Activated naive CD8-positive, alpha-beta T cell treated with anti-CD3 and anti-CD28 coated beads for 36 hours (primary cell): ENCODE data around the gene ESYT1. TPM values are rescaled to one million over a fixed set of nuclear protein-coding genes. Genes with fewer than 3 reads are reported as not detected.

Experiments
- DNase-seq: peaks from one replicate; pipeline ENCODE4 v3.0.0; 2021
- H3K27ac Mint-ChIP-seq: one replicate; pipeline ENCODE4 v1.8.0; 2022; ENCODE audit warnings: mild to moderate bottlenecking, moderate library complexity, mixed read lengths
- H3K27me3 Mint-ChIP-seq: one replicate; pipeline ENCODE4 v1.8.0; 2022; ENCODE audit warnings: mild to moderate bottlenecking, mixed read lengths
- H3K36me3 Mint-ChIP-seq: one replicate; pipeline ENCODE4 v1.8.0; 2021; ENCODE audit warnings: mild to moderate bottlenecking, mixed read lengths
- H3K4me1 Mint-ChIP-seq: one replicate; pipeline ENCODE4 v1.8.0; 2021; ENCODE audit warnings: mixed read lengths
- H3K4me3 Mint-ChIP-seq: one replicate; pipeline ENCODE4 v1.8.0; 2022; ENCODE audit warnings: mild to moderate bottlenecking, moderate library complexity, mixed read lengths
- H3K9me3 Mint-ChIP-seq: one replicate; pipeline ENCODE4 v1.8.0; 2022; ENCODE audit warnings: mixed read lengths
- total RNA-seq, 2 experiments: library from RNA; stranded (reverse); gene quantifications; one replicate each; pipeline ENCODE4 v1.2.3, GENCODE V29; 2021

The ESYT1 gene
- 100 to 1,000 TPM; 153 to 155 TPM for total RNA-seq

- DNase-seq = peak; percentile 97
- peaks cover 53% of the 10 kb centered on the region for H3K4me1 Mint-ChIP-seq
- H3K4me3 Mint-ChIP-seq = peak within 1 kb of the TSS; percentile 95
- H3K9me3 Mint-ChIP-seq = peaks cover 5% of the 10 kb centered on the region
- no peaks in the 10 kb centered on the region for H3K27me3 Mint-ChIP-seq
- H3K36me3 Mint-ChIP-seq = peaks cover 37% of the 10 kb centered on the region
- peak within 1 kb of the TSS; percentile 97 for H3K27ac Mint-ChIP-seq
Measured at GRCh38 chr12:56127888-56128669, at the start of gene ESYT1. Gene ESYT1, plus strand, starts transcription at chr12:56128267. Its CDS starts 53 bp downstream, at chr12:56128320.

- Mint-ChIP-seq H3K27me3 (peaks cover 14% of the 10 kb centered on the region), H3K27ac (no peak overlapping the region), H3K9me3 (no peaks in the 10 kb centered on the region), H3K4me1 (peaks cover 10% of the 10 kb centered on the region), H3K4me3 (peak overlapping the region; percentile 78), H3K36me3 (no peaks in the 10 kb centered on the region)
- DNase-seq = no peak
Measured at GRCh38 chr12:56078427-56078826, 49.6 kb upstream of the ESYT1 start.

- Mint-ChIP-seq H3K27me3 (peaks cover 14% of the 10 kb centered on the region), H3K4me1 (peaks cover 10% of the 10 kb centered on the region), H3K36me3 (no peaks in the 10 kb centered on the region), H3K27ac (peak overlapping the region; percentile 34), H3K9me3 (no peaks in the 10 kb centered on the region), H3K4me3 (peak overlapping the region; percentile 78)
- DNase-seq = peak; percentile 65
Measured at GRCh38 chr12:56078931-56079722, 48.9 kb upstream of the ESYT1 start.

DNA sequence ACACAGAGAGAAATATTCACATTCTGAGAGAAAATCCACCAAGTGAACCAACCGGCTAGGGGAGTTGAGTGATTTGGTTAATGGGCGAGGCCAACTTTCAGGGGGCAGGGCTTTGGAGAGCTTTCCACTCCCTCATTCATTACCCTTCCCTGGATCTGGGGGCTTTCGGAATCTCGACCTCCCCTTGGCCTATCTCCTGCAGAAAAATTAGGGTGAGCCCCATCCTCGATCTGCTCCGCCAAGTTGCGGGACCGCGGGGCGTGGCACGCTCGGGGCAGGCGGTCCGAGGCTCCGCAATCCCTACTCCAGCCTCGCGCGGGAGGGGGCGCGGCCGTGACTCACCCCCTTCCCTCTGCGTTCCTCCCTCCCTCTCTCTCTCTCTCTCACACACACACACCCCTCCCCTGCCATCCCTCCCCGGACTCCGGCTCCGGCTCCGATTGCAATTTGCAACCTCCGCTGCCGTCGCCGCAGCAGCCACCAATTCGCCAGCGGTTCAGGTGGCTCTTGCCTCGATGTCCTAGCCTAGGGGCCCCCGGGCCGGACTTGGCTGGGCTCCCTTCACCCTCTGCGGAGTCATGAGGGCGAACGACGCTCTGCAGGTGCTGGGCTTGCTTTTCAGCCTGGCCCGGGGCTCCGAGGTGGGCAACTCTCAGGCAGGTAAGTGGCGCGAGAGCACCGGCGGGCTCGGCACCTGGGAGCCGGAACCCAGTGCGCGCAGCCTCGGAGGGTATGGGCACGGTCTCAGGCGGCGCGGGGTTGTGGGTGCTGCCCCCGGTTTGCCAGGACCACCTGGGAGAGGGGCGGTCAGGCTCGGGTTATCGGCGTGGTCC lies 48.1 kb upstream of the ESYT1 start, which contains the start of gene ERBB3:
Gene ERBB3, plus strand, starts transcription at position 443 of the 833 bp plus-strand sequence. Its CDS starts 136 bp downstream, at position 579.
- Mint-ChIP-seq H3K4me1 (peaks cover 10% of the 10 kb centered on the region), H3K27ac (peak within 1 kb of the TSS; percentile 34), H3K9me3 (no peaks in the 10 kb centered on the region), H3K27me3 (peaks cover 14% of the 10 kb centered on the region), H3K36me3 (no peaks in the 10 kb centered on the region), H3K4me3 (peak within 1 kb of the TSS; percentile 78)
- peak; percentile 73 for DNase-seq

GRCh38 chr12:56080556-56081138 lies 47.4 kb upstream of the ESYT1 start:
- Mint-ChIP-seq H3K36me3 (no peaks in the 10 kb centered on the region), H3K9me3 (no peaks in the 10 kb centered on the region), H3K4me3 (peak overlapping the region; percentile 78), H3K4me1 (peaks cover 10% of the 10 kb centered on the region), H3K27me3 (peaks cover 14% of the 10 kb centered on the region), H3K27ac (no peak overlapping the region)
- DNase-seq = no peak

DNA sequence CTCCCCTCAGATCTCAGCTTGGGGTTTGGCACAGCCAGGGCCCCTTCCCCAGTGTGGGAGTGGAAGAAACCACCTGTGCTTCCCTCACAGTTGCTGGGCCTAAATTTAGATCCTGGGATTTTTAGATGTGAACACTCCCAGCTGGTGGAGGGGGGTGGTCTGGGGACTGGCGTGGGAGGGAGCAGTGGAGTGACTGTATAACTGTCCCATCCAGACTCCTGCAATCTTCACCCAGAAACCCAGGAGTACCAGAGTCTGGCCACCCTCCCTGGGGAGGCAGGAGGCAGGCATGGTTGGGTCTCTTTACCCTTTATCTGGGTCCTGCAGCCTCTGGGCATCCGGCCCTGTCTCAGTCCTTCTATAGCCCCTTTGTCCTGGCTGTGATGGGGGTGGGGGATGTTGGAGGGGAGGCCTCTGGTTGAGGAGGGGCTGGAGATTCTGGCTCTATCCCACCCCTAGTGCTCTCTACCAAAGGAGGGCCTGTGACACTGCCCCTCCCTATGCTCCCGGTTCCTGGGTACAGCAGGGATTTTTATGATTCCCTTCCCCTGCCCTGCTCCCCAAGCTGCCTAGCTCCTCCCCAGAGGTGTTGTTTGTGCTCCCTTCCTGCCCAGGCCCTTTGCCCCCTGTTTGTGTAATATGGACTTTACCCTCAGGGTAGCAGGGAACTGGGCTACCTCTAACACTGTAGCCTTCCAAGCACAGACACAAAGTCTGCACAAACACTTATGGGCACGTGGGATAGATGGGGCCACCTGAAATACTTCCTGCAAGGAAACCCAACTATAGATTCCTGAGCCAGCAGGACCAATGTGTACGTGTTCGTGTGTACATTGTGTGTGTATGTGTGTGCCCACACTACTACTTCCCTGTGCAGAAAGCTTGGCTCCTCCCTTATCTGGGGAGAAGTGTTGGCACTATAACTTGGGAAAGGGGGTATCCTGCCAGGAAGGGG lies 46.4 kb upstream of the ESYT1 start:
- peaks cover 14% of the 10 kb centered on the region for H3K27me3 Mint-ChIP-seq
- H3K36me3 Mint-ChIP-seq = no peaks in the 10 kb centered on the region
- no peak overlapping the region for H3K27ac Mint-ChIP-seq
- no peak overlapping the region for H3K4me3 Mint-ChIP-seq
- no peak for DNase-seq
- H3K9me3 Mint-ChIP-seq = no peaks in the 10 kb centered on the region
- H3K4me1 Mint-ChIP-seq = peaks cover 10% of the 10 kb centered on the region

DNA sequence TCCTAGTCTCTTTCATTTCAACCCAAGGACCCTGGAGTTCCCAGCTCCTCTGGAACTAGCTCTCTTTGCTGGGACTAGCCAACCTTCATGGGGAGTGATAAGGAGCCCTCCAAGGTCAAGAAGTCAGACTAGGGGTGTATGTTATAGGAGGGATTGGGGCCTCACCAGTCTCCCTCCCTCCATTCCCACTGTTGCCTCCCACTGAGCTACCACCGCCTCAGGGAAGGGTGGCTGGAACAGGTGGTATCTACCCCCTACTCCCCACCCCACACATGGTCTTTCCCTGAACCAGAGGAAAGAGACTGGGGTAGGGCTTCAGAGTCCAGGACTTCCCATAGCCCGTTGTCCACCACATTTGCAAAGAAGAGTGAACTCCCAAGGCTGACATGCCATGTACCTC lies 45.7 kb upstream of the ESYT1 start:
- no peaks in the 10 kb centered on the region for H3K36me3 Mint-ChIP-seq
- no peak overlapping the region for H3K4me3 Mint-ChIP-seq
- H3K27ac Mint-ChIP-seq = no peak overlapping the region
- peaks cover 10% of the 10 kb centered on the region for H3K4me1 Mint-ChIP-seq
- H3K27me3 Mint-ChIP-seq = peaks cover 14% of the 10 kb centered on the region
- H3K9me3 Mint-ChIP-seq = no peaks in the 10 kb centered on the region
- no peak for DNase-seq

- Mint-ChIP-seq H3K9me3 (no peaks in the 10 kb centered on the region), H3K4me1 (peaks cover 10% of the 10 kb centered on the region), H3K27me3 (peaks cover 14% of the 10 kb centered on the region), H3K4me3 (no peak overlapping the region), H3K27ac (no peak overlapping the region), H3K36me3 (no peaks in the 10 kb centered on the region)
- no peak for DNase-seq
Measured at GRCh38 chr12:56082967-56083366, 45.1 kb upstream of the ESYT1 start.

- no peak overlapping the region for H3K4me3 Mint-ChIP-seq
- no peak overlapping the region for H3K27ac Mint-ChIP-seq
- DNase-seq = peak; percentile 26
- H3K9me3 Mint-ChIP-seq = no peaks in the 10 kb centered on the region
- peaks cover 14% of the 10 kb centered on the region for H3K27me3 Mint-ChIP-seq
- H3K36me3 Mint-ChIP-seq = no peaks in the 10 kb centered on the region
- H3K4me1 Mint-ChIP-seq = peaks cover 4% of the 10 kb centered on the region
Measured at GRCh38 chr12:56084958-56085543, 43.0 kb upstream of the ESYT1 start.

GRCh38 chr12:56086096-56086495 lies 42.0 kb upstream of the ESYT1 start:
- Mint-ChIP-seq H3K9me3 (no peaks in the 10 kb centered on the region), H3K36me3 (no peaks in the 10 kb centered on the region), H3K4me1 (no peaks in the 10 kb centered on the region), H3K27ac (no peak overlapping the region), H3K27me3 (peaks cover 9% of the 10 kb centered on the region), H3K4me3 (no peak overlapping the region)
- DNase-seq = no peak

DNA sequence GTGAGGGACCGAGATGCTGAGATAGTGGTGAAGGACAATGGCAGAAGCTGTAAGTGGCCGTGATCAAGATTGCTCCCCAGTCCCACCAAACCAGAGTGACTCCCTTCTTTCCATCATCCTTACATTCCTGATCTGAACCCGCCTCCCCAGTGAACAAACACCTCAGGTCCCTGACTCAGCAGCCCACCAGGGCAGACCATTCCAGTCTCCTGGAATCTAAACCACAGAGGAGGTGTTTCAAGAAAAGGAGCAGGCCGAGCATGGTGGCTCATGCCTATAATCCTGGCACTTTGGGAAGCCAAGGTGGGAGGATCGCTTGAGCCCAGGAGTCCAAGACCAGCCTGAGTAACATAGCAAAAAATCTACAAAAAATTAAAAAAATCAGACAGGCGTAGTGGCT lies 41.5 kb upstream of the ESYT1 start:
- Mint-ChIP-seq H3K36me3 (no peaks in the 10 kb centered on the region), H3K27ac (no peak overlapping the region), H3K27me3 (peaks cover 4% of the 10 kb centered on the region), H3K9me3 (no peaks in the 10 kb centered on the region), H3K4me1 (no peaks in the 10 kb centered on the region), H3K4me3 (no peak overlapping the region)
- DNase-seq = no peak

DNA sequence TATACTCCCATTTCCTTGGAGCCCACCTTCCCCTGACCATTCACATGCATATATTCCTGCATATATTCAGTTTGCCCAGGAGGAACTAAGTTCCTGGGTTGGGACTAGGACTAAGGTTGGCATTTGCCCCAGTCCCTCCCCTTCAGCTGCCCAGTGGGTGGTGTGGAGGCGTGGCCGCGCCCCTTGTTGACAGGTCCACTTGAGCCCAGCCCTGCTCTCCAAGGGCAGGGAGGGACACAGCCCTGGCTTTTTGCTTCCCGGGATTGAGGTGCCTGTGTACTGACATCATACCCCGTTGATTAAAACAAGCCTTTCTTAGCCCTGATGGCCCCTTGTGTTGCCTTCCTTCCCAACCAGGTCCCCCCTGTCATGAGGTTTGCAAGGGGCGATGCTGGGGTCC lies 40.8 kb upstream of the ESYT1 start:
- no peaks in the 10 kb centered on the region for H3K36me3 Mint-ChIP-seq
- no peak for DNase-seq
- H3K4me3 Mint-ChIP-seq = no peak overlapping the region
- no peaks in the 10 kb centered on the region for H3K27me3 Mint-ChIP-seq
- no peaks in the 10 kb centered on the region for H3K4me1 Mint-ChIP-seq
- H3K9me3 Mint-ChIP-seq = no peaks in the 10 kb centered on the region
- no peak overlapping the region for H3K27ac Mint-ChIP-seq

DNA sequence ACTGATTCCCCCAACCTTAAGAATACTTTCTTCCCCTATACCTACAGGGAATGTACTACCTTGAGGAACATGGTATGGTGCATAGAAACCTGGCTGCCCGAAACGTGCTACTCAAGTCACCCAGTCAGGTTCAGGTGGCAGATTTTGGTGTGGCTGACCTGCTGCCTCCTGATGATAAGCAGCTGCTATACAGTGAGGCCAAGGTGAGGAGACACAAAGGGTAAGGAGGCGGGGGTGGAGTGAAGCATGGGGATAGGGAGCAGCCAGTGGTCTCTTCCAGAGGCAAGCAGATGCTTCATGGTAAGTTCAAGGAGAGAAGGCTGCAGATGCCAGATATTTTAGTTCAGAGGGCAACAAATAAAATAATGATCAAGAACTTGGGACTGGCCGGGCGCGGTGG lies 30.3 kb upstream of the ESYT1 start:
- H3K4me3 Mint-ChIP-seq = no peak overlapping the region
- H3K9me3 Mint-ChIP-seq = no peaks in the 10 kb centered on the region
- no peak for DNase-seq
- H3K27me3 Mint-ChIP-seq = no peaks in the 10 kb centered on the region
- no peaks in the 10 kb centered on the region for H3K36me3 Mint-ChIP-seq
- peaks cover 12% of the 10 kb centered on the region for H3K4me1 Mint-ChIP-seq
- no peak overlapping the region for H3K27ac Mint-ChIP-seq
